GM20431 (cell line): ENCODE measurements around the gene MARS2.
"Not testable (repeated sequence)": the region's sequence is repeated elsewhere in the genome, so short reads cannot be mapped to it uniquely, and the experiment has no call there.

Experiments used
- in situ Hi-C: fragments of 300-500 bp; cut with MseI, MboI; formaldehyde crosslinking; loops from one replicate; pipeline ENCODE4 v1.15.0; 2020; ENCODE audit warnings: low sequenced_read_pairs; ENCODE audit not compliant: unreplicated experiment

The MARS2 gene

DNA sequence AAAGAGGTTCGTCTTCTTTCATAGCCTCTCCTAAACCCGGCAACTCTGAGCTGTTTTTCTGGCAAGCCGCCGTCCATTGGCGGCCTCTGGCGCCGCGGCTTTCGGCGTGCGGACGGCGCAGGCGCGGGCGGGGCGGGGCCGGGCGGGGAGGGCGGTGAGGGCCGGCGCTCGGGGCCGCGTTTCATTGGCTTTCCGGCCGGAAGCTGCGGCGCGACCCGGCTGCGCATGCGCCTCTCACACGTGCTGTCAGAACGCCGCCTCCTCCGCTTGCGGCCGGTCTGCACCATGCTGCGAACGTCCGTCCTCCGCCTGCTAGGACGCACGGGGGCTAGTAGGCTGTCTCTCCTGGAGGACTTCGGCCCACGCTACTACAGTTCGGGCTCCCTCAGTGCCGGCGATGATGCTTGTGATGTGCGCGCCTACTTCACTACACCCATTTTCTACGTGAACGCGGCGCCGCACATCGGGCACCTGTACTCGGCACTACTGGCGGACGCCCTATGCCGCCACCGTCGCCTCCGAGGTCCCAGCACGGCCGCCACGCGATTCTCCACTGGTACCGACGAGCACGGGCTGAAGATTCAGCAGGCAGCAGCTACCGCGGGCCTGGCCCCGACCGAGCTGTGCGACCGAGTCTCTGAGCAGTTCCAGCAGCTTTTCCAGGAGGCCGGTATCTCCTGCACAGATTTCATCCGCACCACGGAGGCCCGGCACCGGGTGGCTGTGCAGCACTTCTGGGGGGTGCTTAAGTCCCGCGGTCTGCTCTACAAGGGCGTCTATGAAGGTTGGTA is at the start of gene MARS2:
Gene MARS2 (plus strand): TSS at position 249 of the 791 bp plus-strand sequence. CDS start 37 bp downstream, at position 286.
- in situ Hi-C loops: no loop called here

DNA sequence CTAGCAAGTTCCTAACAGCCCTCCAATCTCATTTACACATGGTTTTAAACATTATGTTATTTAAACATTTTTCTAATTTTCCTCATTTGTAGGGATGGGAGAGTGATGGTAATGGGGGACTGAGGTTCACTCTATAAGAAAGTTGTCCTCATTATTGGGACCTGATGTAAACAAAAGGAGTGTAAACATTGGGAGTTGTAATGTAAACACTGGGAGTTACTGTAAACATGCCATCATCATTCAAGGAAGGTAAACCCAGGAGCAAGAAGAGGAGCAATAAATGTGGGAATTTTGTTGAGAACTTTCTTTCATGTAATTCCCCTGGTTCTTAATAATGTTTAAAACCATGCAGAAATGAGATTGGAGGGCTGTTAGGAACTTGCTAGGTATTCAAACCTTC is 47.6 kb upstream of the MARS2 start:
- in situ Hi-C loops: no loop called here

DNA sequence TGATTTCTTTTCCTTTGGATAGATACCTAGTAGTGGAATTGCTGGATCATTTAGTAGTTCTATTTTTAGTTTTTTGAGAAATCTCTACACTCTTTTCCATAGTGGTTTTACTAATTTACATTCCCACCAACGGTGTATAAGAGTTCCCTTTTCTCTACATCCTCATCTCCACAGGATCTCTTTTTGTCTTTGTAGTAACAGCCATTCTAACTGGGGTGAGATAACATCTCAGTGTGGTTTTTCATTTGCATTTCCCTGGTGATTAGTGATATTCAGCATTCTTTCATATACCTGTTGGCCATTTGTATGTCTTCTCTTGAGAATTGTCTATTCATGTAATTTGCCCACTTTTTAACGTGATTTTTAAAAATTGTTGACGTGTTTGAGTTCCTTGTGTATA is 43.5 kb upstream of the MARS2 start:
- in situ Hi-C loops: no loop called here

DNA sequence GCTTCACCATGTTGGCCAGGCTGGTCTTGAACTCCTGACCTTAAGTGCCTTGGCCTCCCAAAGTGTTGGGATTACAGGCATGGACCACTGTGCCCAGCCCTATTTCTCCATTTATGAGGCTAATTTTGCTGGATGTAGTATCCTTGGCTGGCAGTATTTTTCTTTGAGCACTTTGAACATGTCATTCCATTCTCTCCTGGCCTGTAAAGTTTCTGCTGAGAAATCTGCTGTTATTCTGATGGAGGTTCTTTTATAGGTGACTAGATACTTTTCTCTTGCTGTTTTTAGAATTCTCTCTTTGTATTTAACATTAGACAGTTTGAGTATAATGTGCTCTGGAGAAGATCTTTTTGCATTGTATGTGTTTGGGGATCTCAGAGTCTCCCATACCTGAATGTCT is 38.9 kb upstream of the MARS2 start:
- in situ Hi-C loops: no loop called here

DNA sequence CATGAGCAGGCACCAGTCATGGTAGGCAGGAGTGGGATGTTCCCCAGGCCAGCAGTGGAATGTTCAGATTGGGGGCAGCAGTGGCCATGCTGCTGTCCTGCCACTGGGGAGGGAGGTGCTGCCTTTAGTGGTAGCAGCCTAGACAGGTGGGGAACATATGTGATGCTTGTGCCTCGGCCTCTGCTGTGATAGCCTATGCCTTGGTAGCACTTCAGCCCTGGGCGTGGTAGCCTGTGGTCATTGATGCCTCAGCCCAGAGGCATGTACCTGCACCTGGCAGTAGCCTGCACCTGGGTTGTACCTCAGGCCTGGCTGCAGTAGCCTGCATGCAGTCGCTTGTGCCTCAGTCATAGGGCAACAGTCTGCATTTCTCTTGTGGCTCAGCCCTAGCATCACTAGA is 36.9 kb upstream of the MARS2 start:
- in situ Hi-C loops: no loop called here

DNA sequence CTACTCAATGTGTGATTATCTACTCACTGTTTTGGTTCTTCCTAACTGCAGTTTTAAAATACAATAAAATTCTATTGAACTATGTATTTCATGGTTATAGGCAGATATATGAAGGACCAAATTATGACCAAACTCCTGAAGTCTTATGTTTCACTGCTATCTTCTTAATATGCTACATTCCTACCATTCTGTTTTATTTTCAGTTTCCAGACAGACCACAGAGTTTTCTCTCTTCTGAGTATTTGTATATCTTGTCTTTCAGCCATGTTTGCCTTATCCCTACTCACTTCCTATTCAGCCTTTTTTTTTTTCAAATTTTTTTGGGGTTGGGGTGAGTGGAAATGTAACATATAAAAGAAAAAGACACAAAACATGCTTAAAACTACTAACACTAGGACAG is 36.1 kb upstream of the MARS2 start:
- in situ Hi-C loops: no loop called here

DNA sequence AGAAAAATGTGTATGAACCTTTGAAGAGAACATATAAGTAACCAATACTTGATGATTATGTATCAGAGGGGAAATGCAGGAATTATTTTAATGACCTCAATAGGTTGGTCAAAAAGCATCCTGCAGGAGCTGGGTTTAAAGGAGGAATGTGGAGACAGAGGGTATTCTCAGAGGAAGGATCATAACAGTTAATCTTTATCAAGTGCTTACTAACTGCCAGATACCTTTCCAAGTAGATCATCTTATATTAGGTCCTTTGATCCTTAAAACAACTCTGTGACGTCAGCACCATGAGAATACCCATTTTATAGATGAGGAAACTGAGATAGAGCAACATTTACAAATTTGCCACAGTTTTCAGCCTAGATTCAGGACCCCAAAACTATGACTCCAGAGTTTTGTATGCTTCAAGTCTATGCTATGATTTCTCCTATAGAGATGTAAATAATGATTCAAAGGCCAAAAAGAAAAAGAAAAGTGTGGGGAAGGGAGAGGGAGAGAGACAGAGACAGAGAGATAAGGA is 32.7 kb upstream of the MARS2 start:
- in situ Hi-C loops: no loop called here

DNA sequence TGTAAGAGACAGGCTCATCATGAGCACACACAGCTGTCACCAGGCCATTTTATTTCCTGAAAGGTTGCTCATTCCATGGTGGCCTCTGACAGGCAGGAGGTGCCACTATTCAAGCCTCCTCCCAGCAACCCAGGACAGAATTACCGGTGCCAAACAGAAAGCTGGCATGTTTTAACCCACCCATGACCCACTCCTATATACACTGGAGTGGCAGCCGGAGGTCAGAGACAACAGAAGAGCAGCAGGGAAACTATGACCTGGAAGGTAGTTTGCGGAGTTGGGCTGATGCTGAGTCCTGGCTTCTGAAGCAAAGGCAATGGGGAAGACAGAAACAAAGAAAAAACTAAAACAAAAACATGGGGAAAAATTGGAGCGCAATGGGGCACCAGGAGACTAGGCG is 32.1 kb upstream of the MARS2 start:
- in situ Hi-C loops: no loop called here

DNA sequence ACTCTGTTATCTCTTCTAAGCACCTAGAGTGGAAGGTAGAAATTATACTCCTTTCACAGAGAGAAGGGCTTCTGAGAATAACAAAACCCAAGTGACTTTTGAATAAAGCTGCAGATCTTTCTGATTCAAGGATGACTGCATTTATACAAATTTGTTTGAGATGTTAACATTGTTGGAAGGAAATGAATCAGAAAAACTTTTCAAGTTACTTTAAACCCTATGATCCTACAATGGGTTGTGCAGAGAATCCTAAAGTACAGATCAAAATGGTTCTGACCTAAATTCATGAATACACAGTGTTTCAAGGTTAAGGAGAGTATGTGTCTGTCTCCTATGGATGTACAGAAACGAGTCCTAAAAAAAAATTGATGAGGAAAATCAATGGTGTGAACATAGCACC is 31.6 kb upstream of the MARS2 start:
- in situ Hi-C loops: no loop called here

DNA sequence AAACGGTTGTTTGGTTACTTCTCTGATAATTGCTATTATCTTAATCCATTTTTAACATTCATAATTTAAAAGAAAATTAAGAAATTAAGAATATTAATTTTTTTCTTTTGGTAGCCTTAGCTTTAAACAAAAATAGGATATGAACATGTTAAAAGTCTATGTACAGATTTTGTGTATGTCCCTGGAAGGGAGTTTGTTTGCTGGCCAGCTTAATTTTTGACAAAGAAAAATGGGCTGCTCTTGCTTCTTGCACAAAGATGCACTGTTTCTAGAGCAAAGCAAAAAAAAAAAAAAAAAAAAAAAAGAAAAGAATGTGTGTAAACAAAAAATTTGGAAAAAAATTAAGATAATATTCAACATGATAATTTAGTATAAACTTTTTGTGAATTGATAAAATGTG is 31.1 kb upstream of the MARS2 start:
- in situ Hi-C loops: no loop called here

DNA sequence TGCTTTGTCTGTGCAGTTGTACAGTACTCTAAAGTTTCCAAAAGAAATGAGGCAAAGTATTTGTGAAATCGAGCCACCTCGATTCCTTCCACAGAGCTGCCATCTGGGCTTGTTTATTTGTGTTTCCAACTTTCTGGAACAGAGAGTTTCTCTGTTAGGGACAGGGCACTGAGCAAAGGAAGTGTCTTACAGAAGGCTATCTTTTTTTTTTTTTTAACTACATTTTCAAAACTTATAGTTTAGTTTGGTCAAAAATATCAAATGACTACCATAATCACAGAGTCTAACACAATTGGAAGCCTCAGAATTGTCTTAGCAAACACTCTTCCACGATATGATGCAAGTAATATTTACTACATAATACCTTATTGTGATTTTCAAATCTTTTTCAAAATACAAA is 30.6 kb upstream of the MARS2 start:
- in situ Hi-C loops: no loop called here

DNA sequence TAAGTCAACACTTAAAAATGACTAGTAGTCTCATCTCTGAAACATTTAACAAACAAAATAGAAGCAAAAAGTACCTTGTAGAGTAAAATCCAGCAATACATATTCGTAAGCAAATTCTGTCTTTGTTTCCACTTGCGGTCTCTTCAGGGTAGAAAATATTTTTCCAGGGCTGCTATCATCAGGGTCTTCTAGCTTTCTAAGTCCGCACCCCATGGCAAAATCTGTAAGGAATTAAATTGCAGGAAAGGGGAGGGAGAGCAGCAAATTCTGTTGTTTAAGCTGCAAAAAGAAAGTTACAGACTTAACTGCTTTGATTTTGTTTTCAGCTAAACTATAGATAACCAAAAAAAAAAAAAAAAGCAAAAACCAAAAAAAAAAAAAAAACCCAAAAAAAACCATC is 29.9 kb upstream of the MARS2 start, which contains the start of gene RFTN2:
Gene RFTN2 (minus strand): TSS at position 342 of the 400 bp plus-strand sequence. CDS start 129 bp downstream, at position 213.
- in situ Hi-C loops: no loop called here

DNA sequence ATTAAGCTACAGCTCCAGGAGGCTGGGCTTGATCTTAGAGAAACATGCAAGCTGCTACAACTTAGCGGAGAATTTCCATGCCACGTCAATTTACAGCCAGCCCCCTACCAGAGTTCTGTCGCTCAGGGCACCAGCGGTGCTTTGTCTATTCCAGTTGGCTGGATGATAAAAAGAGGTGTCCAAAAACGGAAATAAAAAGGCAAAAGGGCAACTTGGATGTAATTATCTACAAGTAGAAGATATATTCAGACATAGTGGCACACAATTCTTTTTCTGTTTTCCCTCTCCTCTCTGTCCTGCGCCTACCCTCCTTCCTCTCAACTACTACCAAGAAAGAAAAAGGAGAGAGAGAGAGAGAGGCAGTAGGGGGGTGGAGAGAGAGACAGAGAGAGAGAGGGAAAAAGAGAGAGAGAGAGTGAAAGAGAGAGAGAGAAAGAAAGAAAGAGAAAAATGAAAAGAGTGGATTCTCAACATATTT is 29.4 kb upstream of the MARS2 start:
- in situ Hi-C loops: no loop called here

DNA sequence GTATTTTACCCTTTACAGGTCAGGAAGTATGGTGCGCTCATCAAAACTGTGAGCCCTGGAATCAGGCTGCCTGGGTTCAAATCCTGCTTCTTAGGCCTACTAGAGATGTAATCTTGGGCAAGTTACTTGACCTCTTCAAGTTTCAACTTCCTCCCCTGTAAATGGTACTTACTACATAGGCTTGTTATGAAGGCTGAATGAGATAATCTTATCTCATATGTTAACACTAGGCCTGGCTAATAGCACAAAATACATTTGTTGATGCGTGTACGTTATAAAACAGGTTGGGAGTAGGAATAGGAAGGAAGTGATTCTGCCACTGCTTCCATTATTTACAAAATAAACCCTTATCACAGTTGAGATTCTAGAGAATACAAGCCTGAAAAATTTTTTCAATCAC is 28.1 kb upstream of the MARS2 start:
- in situ Hi-C loops: no loop called here

DNA sequence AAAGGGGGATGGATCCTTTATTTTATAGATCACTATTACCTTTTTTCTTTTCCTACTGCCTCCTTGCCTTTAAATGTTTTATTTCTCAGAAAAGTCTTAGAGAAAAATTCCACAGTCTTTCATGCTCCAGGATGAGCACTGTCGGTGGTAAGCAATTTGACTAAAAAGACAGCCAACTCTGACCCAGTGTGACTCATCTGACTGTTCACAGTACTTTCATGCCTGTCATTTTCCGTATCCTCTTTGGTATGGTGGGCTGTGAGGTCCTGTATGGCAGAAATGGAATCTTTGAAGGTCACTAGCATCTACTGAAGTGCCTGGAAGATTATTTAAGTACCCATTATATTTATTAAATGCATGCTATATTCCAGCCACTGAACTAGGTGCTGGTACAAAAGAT is 27.7 kb upstream of the MARS2 start:
- in situ Hi-C loops: no loop called here

DNA sequence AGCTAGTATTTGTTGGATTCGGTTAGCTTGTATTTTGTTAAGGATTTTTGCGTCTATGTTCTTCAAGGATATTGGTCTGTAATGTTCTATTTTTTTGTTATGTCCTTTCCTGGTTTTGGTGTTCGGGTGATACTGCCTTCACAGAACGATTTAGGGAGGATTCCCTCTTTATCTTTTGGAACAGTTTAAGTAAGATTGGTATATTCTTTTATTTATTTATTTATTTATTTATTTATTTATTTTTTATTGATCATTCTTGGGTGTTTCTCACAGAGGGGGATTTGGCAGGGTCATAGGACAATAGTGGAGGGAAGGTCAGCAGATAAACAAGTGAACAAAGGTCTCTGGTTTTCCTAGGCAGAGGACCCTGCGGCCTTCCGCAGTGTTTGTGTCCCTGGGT is 10.0 kb upstream of the MARS2 start:
- in situ Hi-C loops: not testable (repeated sequence)

DNA sequence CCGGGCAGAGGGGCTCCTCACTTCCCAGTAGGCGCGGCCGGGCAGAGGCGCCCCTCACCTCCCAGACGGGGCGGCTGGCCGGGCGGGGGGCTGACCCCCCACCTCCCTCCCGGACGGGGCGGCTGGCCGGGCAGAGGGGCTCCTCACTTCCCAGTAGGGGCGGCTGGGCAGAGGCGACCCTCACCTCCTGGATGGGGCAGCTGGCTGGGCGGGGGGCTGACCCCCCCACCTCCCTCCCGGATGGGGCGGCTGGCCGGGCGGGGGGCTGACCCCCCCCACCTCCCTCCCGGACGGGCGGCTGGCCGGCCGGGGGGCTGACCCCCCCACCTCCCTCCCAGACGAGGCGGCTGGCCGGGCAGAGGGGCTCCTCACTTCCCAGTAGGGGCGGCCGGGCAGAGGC is 9.2 kb upstream of the MARS2 start:
- in situ Hi-C loops: not testable (repeated sequence)

DNA sequence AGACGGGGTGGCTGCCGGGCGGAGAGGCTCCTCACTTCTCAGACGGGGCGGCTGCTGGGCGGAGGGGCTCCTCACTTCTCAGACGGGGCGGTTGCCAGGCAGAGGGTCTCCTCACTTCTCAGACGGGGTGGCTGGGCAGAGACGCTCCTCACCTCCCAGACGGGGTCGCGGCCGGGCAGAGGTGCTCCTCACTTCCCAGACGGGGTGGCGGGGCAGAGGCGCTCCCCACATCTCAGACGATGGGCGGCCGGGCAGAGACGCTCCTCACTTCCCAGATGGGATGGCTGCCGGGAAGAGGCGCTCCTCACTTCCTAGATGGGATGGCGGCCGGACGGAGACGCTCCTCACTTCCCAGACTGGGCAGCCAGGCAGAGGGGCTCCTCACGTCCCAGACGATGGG is 8.6 kb upstream of the MARS2 start:
- in situ Hi-C loops: not testable (repeated sequence)

DNA sequence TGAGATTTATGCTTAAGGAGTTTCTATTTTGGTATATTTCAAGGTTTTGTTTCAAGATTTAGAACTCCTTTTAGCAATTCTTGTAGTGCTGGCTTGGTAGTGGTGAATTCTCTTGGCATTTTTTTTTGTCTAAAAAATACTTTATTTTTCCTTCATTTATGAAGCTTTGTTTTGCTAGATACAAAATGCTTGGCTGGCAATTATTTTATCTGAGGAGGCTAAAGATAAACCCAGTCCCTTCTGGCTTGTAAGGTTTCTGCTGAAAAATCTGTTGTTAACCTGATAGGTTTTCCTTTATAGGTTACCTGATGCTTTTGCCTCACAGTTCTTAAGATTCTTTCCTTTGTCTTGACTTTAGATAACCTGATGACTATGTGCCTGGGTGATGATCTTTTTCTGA is 5.4 kb upstream of the MARS2 start:
- in situ Hi-C loops: not testable (repeated sequence)

DNA sequence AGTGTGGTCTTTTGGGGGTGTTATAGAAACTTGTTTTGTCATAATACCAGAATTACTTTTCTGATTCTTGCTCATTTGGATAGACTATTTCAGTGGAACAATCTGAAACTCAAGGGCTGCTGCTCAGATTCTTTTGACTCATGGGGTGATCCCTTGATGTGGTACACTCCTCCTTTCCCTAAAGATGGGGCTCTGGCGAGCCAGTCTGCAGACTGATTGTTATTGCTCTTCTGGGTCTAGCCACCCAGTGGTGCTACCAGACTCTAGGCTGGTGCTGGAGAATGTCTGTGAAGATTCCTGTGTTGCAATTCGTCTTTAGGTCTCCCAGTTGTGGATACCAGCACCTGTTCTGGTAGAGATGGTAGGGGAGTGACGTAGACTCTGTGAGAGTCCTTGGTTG is 4.2 kb upstream of the MARS2 start:
- in situ Hi-C loops: no loop called here

DNA sequence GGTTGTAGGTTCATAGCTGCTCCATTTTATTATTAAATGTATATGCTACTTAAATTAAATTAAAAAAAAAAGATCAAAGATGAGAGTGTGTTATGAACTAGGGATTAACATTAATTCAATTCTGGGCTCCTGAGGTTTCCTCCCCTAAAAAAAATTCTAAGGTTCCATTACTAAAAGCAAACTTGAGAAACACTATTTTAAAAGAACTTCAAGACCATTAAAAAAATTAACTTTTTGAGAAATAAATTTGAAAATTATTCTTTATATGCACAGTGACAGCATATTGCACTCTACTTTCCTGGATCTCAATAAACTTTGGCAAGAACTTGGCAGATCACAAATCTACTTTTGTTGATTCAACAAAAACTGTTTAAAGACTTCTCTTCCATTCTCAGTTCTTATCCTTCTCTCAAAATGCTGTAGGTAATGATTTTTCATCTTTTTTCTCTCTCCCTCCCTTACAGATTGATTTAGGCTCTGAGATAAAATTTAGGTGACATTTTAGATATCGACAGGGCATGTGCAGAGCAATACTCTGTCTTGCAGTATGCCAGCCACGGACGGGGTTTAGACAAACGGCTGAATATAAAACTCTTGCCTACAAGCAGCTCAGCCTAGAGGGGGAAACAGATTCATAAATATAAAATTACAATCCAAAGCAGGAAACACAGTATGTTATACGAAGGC is 592 bp upstream of the MARS2 start:
- in situ Hi-C loops: no loop called here
